Esophagus muscularis mucosa (tissue), 3 donors: ENCODE results near the gene RNFT2.

ENCODE experiments used
- POLR2A ChIP-seq: fragments of 450-650 bp; IDR thresholded peaks from one replicate; pipeline ENCODE4 v1.6.1; 2017; ENCODE audit warnings: antibody characterized with exemption, moderate library complexity, mild to moderate bottlenecking, low read depth
- TF ChIP-seq, protein P1 (sequence below), 3 experiments: fragments of 200-600 bp in 2 of 3; fragments of 450-650 bp in 1 of 3; sonication (generic) in 2 of 3; IDR thresholded peaks; one replicate each; pipeline ENCODE4 v1.5.1; 2017 to 2019; ENCODE audit warnings: antibody characterized with exemption in 3 of 3, mild to moderate bottlenecking in 2 of 3, moderate library complexity in 1 of 3

DNA sequence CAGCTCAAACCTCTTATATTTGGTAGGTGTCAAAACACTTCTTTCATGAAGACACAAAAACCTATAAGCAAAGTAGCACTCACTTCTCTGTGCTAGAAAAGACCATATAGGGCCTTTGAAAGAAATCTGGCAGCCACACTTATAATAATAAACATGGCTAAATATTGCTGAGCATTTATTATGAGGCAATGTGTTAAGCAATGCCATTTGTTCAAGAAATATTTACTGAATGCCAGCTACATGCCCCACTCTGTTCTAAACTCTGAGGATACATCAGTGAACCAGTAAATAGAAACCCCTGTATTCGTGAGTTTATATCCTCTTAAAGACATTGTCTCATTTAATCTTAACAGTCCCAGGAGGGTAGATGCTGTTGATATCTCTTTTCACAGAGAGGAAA is 52.0 kb downstream of the RNFT2 start:
- TF ChIP-seq POLR2A = no peak
- TF ChIP-seq, protein P1, sequence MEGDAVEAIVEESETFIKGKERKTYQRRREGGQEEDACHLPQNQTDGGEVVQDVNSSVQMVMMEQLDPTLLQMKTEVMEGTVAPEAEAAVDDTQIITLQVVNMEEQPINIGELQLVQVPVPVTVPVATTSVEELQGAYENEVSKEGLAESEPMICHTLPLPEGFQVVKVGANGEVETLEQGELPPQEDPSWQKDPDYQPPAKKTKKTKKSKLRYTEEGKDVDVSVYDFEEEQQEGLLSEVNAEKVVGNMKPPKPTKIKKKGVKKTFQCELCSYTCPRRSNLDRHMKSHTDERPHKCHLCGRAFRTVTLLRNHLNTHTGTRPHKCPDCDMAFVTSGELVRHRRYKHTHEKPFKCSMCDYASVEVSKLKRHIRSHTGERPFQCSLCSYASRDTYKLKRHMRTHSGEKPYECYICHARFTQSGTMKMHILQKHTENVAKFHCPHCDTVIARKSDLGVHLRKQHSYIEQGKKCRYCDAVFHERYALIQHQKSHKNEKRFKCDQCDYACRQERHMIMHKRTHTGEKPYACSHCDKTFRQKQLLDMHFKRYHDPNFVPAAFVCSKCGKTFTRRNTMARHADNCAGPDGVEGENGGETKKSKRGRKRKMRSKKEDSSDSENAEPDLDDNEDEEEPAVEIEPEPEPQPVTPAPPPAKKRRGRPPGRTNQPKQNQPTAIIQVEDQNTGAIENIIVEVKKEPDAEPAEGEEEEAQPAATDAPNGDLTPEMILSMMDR (IDR thresholded peaks at IDR 0.05) = no peak
